H1 (cell line): ENCODE results near the gene TIMM22. TPM values are rescaled to one million over a fixed set of nuclear protein-coding genes. Genes with fewer than 3 reads are reported as not detected.
A peak's percentile ranks its signal among the peaks of the same experiment; 100 is the strongest.

Experiments used
- BACH1 ChIP-seq: IDR thresholded peaks from 2 replicates; pipeline ENCODE4 v1.6.1; 2012; ENCODE audit warnings: low read length, improper control_type of control experiment
- GABPA ChIP-seq: IDR thresholded peaks from 2 replicates; pipeline ENCODE4 v1.6.1; 2011; ENCODE audit warnings: mild to moderate bottlenecking, low read length, moderate library complexity, borderline replicate concordance; ENCODE audit not compliant: insufficient read depth
- RFX5 ChIP-seq: IDR thresholded peaks from 2 replicates; pipeline ENCODE4 v1.6.1; 2011; ENCODE audit warnings: low read depth, low read length, improper control_type of control experiment, borderline replicate concordance
- RNF2 ChIP-seq: fragments of 200-900, 300-1000 bp; sonication (generic); IDR thresholded peaks from 2 replicates; pipeline ENCODE4 v1.7.1; 2016; ENCODE audit warnings: borderline replicate concordance, low read depth, mild to moderate bottlenecking, antibody characterized with exemption, low read length; ENCODE audit not compliant: poor library complexity, severe bottlenecking; ENCODE audit errors: missing control alignments
- TAF7 ChIP-seq: optimal IDR thresholded peaks from 2 replicates; pipeline ENCODE3; 2011; ENCODE audit warnings: low read depth, mild to moderate bottlenecking, inconsistent platforms, low read length, moderate library complexity, borderline replicate concordance
- TCF12 ChIP-seq: IDR thresholded peaks from 2 replicates; pipeline ENCODE4 v1.6.1; 2011; ENCODE audit warnings: low read depth, mild to moderate bottlenecking, low read length
- polyA plus RNA-seq, 7 experiments: library from polyadenylated mRNA; depleted of rRNA in 3 of 7; stranded (reverse) in 5 of 7; unstranded in 2 of 7; fragments of >200 nt in 5 of 7; fragments of 200-250 nt in 2 of 7; gene quantifications; 1 replicate in 5 of 7; 2 replicates in 1 of 7; 4 replicates in 1 of 7; pipeline versions ENCODE4 v1.2.1 to v1.2.3, GENCODE V29; 2011 to 2013; ENCODE audit warnings: missing spikeins in 2 of 7, mixed read lengths in 2 of 7
- total RNA-seq: library from RNA; stranded (reverse); fragmentation: NEBNext Ultra II Directional; extraction: Animal tissue kit (Norgen Biotek cat#: 25700); gene quantifications from 2 replicates; pipeline ENCODE4 v1.2.1, GENCODE V29; 2021

TIMM22 gene
- total and polyA plus RNA-seq, 2 of the 8 experiments (the other 6 are each of a cell fraction or from before 2014, with no cell fraction given) = 13.8 to 17.4 TPM

DNA sequence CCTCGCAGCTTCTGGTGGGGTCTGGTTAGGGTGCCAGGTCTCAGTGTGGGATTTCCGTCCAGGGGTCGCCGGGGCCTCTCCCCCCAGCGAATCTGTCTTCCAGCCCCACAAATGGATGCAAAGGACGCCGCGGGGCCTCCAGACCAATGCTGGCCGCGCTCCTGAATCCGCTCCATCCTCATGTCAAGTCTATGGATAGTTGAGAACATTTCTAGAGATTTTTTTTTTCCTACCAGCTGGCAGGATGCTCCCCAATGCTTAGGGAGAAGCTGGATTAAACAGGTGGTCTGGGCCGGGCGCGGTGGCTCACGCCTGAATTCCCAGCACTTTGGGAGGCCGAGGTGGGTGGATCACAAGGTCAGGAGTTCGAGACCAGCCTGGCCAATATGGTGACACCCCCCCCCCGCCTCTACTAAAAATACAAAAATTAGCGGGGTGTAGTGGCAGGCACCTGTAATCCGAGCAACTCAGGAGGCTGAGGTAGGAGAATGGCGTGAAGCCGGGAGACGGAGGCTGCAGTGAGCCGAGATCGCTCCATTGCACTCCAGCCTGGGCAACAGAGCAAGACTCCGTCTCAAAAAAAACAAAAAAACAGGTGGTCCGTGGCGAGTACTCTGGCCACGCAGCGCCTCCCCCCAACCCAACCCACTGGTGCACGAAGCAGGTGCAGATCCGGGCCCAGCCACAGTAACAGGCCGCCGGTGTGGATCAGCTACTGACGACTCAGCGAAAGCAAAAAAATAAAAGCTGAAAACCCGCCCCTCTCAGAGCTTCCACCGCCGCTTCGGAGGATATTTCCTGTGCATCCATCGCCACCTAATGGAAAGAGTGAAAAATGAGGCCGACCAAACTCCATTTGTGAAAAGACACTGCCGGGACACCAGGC, 16.3 kb upstream of the TIMM22 start (continued):
- TF ChIP-seq GABPA (no peak), TAF7 (no peak), TCF12 (no peak), RFX5 (no peak), BACH1 (0 out of 2 replicates have a peak, but pooled peaks have one; percentile 10), RNF2 (no peak)
